ENCODE results near the gene OR7G2. TPM values are rescaled to one million over a fixed set of nuclear protein-coding genes. Genes with fewer than 3 reads are reported as not detected.

Gene OR7G2
- total RNA-seq, 6 experiments from 2014 or later = not detected

GRCh38 chr19:9140159-9140874, 33.0 kb upstream of the OR7G2 start, which contains the start of gene ZNF317:
Gene ZNF317 (plus strand): TSS chr19:9140397. CDS start chr19:9156017, 15,620 bp downstream.
- 2% methylated on average over 25 of the region's 43 CpGs for WGBS (ENCODE audit: insufficient coverage, low coverage, low lambda C conversion rate, missing lambda C conversion rate)
- Histone ChIP-seq H3K4me3 (peak within 1 kb of the TSS; percentile 85 to 93 (median 90)), H3K27me3 (no peaks in the 10 kb centered on the region), H3K9me3 (peaks cover 0 to 9% (median 3%) of the 10 kb centered on the region in 4 donors), H3K36me3 (peaks cover 0 to 2% (median 0%) of the 10 kb centered on the region in 4 donors), H3K27ac (peak within 1 kb of the TSS; percentile 76 to 88 (median 78)), H3K4me1 (peaks cover 0 to 14% (median 2%) of the 10 kb centered on the region in 4 donors)
- ATAC-seq = peak; percentile 95 to 98 (median 98)
- intact Hi-C loops (cut with DNase I) = no loop called here
- peak; percentile 90 to 93 (median 93) for DNase-seq
- TF ChIP-seq CTCF (IDR thresholded peaks at IDR 0.05) = no peak
- peak; percentile 45 for TF ChIP-seq POLR2A (IDR thresholded peaks at IDR 0.05)

GRCh38 chr19:9139609-9140158, 32.4 kb upstream of the OR7G2 start:
- Histone ChIP-seq H3K4me1 (peaks cover 0 to 14% (median 2%) of the 10 kb centered on the region in 4 donors), H3K27me3 (no peaks in the 10 kb centered on the region), H3K4me3 (peak overlapping the region; percentile 85 to 93 (median 90)), H3K9me3 (peaks cover 0 to 4% (median 1%) of the 10 kb centered on the region in 4 donors), H3K36me3 (peaks cover 0 to 2% (median 0%) of the 10 kb centered on the region in 4 donors), H3K27ac (peak overlapping the region in 1 of 3 donors; percentile 78)
- intact Hi-C loops (cut with DNase I) = no loop called here
- DNase-seq (no peak), ATAC-seq (peak in 2 of 4 donors; percentile 4 to 9)
- TF ChIP-seq CTCF (IDR thresholded peaks at IDR 0.05) (no peak), POLR2A (IDR thresholded peaks at IDR 0.05) (no peak)
- WGBS (ENCODE audit: insufficient coverage, low coverage, low lambda C conversion rate, missing lambda C conversion rate) = 26% methylated on average over 8 of the region's 8 CpGs

GRCh38 chr19:9132422-9132821, 25.1 kb upstream of the OR7G2 start:
- TF ChIP-seq CTCF (IDR thresholded peaks at IDR 0.05) (no peak), POLR2A (IDR thresholded peaks at IDR 0.05) (no peak)
- ATAC-seq (no peak), DNase-seq (no peak)
- H3K36me3 ChIP-seq = no peaks in the 10 kb centered on the region
- H3K4me1 ChIP-seq = no peaks in the 10 kb centered on the region
- intact Hi-C loops (cut with DNase I) = no loop called here
- no peaks in the 10 kb centered on the region for H3K9me3 ChIP-seq
- 24% methylated on average over 3 of the region's 5 CpGs for WGBS (ENCODE audit: insufficient coverage, low coverage, low lambda C conversion rate, missing lambda C conversion rate)
- no peak overlapping the region for H3K27ac ChIP-seq
- H3K4me3 ChIP-seq = no peak overlapping the region
- no peaks in the 10 kb centered on the region for H3K27me3 ChIP-seq

- Histone ChIP-seq H3K9me3 (no peaks in the 10 kb centered on the region), H3K36me3 (no peaks in the 10 kb centered on the region), H3K27me3 (no peaks in the 10 kb centered on the region), H3K4me1 (no peaks in the 10 kb centered on the region), H3K27ac (no peak overlapping the region), H3K4me3 (no peak overlapping the region)
- intact Hi-C loops (cut with DNase I) = no loop called here
- ATAC-seq (no peak), DNase-seq (no peak)
- TF ChIP-seq POLR2A (IDR thresholded peaks at IDR 0.05) = no peak
- no peak for TF ChIP-seq CTCF (IDR thresholded peaks at IDR 0.05)
- 29% methylated on average over 1 of the region's 1 CpG for WGBS (ENCODE audit: insufficient coverage, low coverage, low lambda C conversion rate, missing lambda C conversion rate)
Observed at GRCh38 chr19:9130965-9131364, 23.7 kb upstream of the OR7G2 start.
